ENCODE data around the gene NCMAP.

DNA sequence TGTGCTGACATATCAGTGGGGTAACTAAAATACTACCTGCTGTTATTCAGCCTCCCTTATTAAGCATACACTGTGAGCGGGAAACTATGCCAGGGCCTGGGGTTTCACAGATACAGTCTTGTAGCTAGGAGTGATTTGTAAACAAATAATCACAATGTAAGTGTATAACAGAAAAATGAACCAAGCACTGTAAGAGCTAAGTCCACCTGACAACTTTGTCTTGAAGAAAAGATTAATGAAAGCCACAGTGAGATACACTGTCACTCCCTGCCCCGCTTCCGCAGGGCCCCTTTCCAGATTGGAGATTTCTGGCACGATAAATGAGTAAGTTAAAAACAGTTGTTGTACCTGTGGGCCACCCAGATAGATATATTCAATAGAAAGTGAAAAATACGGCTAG lies 48.5 kb upstream of the NCMAP start:
- no peak for TF ChIP-seq SIN3A (IDR thresholded peaks at IDR 0.05; ENCODE audit: borderline replicate concordance, insufficient read depth, low read depth, low read length)
- TF ChIP-seq, protein P1, sequence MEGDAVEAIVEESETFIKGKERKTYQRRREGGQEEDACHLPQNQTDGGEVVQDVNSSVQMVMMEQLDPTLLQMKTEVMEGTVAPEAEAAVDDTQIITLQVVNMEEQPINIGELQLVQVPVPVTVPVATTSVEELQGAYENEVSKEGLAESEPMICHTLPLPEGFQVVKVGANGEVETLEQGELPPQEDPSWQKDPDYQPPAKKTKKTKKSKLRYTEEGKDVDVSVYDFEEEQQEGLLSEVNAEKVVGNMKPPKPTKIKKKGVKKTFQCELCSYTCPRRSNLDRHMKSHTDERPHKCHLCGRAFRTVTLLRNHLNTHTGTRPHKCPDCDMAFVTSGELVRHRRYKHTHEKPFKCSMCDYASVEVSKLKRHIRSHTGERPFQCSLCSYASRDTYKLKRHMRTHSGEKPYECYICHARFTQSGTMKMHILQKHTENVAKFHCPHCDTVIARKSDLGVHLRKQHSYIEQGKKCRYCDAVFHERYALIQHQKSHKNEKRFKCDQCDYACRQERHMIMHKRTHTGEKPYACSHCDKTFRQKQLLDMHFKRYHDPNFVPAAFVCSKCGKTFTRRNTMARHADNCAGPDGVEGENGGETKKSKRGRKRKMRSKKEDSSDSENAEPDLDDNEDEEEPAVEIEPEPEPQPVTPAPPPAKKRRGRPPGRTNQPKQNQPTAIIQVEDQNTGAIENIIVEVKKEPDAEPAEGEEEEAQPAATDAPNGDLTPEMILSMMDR (IDR thresholded peaks at IDR 0.05), result no peak

Data from Panc1 (cell line).